GM19193 (cell line): ENCODE results near the gene TDRD9.

Experiments
- POLR2A ChIP-seq: IDR thresholded peaks from 4 replicates; pipeline ENCODE4 v1.6.1; 2011; ENCODE audit not compliant: insufficient read depth, insufficient read length; ENCODE audit errors: extremely low read depth

Gene TDRD9

DNA sequence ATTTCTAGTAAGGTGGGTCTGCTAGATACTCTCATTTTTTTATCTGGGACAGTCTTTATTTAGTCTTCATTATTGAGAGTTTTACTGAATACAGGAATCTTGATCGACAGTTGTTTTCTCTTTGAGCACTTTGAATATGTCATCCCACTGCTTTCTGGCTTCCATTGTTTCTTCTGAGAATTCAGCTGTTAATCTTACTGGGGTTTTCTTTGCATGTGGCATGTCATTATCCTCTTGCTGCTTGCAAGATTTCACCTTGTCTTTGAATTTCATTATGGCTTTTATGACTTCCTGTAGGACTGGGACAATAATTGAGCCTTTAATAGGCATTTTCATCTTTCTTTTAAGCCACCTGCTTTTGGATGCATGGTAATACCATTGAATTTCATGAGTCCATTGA, 60.8 kb downstream of the TDRD9 start:
- TF ChIP-seq POLR2A: no peak

DNA sequence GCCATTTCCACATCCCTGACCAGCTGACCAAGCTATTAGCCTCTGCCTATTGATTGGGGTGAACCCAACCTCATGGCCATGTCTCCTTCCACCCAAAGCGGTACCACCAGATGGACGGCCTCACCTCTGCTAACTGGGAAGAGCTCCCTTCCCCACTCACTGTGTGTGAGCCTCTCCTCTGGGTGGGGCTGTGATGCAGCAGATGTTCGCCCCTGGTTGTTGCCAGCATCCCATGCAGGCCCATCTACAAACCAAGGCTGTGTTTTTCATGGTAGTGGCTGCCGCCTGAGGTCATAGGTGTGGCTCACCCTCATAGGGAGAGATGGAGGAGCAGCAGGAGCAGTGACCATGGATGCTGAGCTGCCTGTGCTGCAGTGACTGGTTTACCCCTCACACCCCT, 61.7 kb downstream of the TDRD9 start:
- no peak for TF ChIP-seq POLR2A

DNA sequence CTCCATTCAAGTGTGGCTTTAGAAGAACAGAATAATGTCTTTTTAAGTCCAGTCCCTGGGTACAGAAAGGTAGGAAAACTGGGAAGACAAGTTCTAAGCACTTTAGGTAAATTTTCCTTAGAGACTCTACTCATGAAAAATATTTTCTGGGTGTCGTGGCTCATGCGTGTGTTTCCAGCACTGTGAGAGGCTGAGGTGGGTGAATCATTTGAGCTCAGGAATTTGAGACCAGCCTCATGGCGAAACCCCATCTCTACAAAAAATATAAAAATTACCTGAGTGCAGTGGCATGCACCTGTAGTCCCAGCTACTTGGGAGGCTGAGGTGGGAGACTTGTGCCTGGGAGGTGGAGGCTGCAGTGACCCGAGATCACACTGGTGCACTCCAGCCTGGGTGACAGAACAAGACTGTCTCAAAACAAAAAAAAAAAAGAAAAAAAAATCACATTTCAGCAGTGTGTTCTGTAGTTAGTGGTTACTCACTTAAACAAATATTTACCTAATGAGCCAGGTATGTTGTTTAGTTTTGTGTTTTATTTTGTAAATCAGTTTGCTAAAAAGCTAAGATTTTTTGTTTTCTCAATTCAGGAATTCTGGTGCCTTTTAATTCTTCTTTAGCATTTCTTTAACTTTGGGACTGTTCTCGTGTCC, 66.4 kb downstream of the TDRD9 start:
- TF ChIP-seq POLR2A: no peak

DNA sequence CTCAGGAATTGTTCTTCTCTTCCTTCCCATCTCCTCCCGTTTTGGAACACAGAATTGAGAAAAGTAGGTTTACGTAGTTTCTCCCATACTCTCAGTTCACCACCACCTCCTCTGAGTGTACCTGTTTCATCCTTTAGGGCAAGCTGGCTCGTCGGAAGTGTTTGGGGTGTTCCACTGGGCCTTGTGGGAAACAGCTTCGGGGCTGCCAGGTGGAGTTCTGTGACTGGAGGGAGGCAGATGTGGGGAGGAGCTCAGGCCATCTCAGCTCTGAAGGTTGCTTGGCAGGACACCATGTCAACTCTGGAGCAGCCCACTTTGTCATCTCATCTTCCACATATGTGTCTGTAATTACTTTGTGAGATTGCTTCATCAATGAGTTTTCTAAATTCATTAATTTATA, 67.6 kb downstream of the TDRD9 start:
- no peak for TF ChIP-seq POLR2A

DNA sequence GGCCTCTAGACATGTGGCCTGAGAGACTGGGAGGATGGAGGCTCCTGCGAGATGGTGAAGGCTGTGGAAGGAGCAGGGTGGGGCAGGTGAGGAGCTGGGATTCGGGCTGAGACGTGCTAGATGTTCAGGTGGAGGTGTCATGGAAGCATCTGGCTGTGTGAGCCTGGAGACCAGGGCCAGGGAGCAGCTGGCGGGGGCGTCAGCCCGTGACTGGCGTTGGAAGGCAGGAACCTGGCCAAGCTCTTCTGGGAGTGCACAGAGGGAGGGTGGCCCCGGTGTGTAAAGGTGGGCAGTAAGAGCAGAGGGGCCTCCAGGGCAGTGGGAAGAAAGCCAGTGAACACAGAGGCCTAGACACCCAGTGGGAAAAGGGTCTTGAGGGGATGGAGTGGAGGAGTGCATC, 69.1 kb downstream of the TDRD9 start:
- no peak for TF ChIP-seq POLR2A

DNA sequence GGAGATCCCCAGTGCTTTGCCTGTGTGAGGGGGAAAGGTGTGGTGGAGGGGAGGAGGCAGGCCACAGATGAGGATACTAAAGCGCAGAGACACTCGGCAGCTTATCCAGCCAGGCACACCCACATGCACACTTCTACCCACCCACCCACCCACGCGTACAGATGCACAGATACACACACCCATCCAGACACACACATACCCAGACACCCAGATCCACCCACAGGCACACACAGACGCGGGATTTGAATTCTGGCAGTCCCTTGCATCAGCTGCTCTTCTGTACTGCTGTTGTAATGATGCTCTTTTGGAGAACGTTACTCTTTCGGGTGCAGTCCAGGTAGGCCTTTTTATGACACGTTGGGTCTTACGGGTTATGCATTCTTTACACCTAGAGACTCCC, 69.8 kb downstream of the TDRD9 start:
- TF ChIP-seq POLR2A: no peak

DNA sequence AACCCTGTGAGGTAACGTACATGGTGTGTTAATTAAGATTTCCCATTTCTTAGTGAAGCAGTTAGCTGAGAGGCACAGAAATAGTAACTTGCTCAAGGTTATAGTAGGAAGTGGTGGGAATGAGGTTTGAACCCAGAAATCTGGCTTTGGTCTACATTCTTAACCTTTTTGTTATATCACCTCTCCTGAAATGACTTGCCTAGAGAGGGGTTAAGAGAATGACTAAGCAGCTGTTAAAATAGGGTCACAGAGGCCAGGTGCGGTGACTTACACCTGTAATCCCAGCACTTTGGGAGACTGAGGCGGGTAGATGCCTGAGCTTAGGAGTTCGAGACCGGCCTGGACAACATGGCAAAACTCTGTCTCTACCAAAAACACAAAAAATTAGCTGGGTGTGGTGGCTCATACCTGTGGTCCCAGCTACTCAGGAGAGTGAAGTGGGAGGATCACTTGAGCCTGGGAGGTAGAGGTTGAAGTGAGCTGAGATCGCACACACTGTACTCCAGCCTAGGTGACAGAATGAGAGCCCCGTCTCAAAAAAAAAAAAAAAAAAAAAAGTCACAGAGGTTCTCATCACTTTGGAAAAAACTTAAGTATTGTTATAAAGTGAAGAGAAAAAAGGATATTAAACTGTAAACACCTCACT, 71.7 kb downstream of the TDRD9 start:
- no peak for TF ChIP-seq POLR2A

DNA sequence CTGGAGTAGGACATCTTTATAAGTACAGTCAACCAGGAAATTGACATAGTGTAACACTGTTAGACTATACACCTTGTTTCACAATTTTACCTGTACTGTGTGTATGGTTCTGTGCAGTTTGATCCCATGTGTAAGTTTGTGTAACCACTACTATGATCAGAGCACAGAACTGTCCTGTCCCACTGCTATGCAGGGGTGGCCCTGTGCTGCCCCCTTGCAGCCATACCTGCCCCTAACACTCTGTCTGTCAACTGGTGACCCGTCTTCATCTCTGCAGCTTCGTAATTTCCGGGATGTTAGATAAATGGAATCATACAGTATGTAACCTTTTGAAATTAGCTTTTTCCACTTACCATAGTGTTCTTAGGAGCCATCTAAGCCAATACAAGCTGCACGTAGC, 72.7 kb downstream of the TDRD9 start:
- no peak for TF ChIP-seq POLR2A

DNA sequence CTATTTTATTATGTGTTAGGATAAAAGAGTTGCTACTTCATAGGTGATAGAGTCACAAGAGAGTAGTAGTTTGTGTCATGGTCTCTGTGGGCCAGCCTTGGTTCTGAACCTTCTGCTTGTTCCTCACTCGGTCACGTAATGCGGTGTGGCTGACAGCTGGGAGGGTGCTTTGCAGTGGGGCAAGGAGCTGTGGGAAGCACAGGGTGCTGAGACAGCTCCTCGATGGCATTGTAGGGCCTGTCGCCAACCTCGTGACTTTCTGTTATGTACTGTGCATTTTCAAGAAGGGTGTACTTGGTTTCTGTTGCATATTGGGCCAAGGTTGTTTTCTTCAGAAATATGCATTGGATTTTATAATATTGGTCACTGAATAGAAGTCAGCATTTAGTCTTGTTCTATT, 75.4 kb downstream of the TDRD9 start:
- no peak for TF ChIP-seq POLR2A

DNA sequence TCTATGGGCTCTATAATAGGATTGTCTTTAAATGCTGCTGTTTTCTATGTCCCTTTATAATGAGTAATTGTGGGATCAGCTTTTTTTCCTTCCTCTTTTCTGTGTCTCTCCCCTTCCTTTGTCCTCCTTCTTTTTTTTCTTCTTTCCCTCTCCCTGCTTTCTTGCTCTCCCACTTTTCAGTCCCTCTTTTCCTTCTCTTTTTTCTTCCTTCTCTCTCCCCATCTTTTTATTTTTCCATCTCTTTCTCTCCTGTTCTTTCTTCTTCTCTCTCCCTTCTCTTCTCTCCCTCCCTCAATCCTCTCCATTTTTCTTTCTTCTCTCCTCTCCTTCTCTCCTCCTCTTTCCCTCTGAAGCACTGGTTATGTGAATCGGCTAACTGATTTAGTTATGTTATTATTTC, 76.6 kb downstream of the TDRD9 start:
- TF ChIP-seq POLR2A: no peak

DNA sequence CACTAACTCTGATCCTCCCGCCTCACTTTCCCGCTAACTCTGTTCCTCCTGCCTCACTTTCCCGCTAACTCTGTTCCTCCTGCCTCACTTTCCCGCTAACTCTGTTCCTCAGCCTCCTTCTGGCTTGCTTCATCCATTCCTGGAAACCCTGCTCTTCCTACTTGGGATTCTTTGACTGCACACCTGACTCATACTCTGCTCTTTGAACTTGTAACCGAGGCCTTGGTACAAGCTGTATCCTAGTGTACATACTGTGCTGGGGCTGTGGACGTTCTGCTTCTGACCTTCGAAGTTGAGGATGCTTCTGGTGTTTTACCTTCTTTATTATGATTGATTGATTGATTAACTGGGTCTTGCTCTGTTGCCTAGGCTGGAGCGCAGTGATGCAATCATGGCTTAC, 77.2 kb downstream of the TDRD9 start:
- no peak for TF ChIP-seq POLR2A

DNA sequence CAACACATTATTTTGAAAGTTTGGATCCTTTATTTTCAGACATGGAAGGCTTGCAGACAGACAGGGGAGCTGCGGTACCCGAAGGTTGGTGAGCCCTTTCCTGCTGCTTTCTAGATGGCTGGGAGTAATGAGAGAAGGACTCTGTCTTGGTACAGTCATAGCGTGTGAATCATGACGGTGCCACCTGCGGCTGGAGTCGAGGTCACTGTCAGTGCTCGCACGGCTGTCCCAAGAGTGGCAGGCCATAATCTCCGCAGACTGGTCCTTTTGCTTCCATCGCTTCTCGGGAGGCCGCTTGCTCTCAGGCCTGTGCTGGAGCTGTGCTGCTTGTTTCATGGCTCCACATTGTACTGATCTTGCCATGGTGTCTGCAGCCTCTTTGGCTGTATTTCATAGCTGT, 78.9 kb downstream of the TDRD9 start:
- TF ChIP-seq POLR2A: no peak

DNA sequence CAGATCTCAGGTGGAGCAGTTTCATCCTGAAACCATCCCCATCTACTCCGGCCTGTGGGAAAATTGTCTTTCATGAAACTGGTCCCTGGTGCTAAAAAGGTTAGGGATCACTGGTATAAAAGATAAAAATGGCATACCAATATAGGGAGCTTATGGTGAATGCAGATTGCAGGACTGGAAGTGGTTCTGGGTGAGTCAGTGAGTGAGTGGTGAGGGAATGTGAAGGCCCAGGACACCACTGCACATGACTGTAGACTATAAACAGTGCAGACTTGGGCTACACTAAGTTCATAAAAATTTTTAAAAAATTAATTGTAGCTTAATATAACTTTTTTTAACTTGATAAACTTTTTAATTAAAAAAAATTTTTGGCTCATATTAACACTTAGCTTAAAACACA, 81.0 kb downstream of the TDRD9 start:
- no peak for TF ChIP-seq POLR2A

DNA sequence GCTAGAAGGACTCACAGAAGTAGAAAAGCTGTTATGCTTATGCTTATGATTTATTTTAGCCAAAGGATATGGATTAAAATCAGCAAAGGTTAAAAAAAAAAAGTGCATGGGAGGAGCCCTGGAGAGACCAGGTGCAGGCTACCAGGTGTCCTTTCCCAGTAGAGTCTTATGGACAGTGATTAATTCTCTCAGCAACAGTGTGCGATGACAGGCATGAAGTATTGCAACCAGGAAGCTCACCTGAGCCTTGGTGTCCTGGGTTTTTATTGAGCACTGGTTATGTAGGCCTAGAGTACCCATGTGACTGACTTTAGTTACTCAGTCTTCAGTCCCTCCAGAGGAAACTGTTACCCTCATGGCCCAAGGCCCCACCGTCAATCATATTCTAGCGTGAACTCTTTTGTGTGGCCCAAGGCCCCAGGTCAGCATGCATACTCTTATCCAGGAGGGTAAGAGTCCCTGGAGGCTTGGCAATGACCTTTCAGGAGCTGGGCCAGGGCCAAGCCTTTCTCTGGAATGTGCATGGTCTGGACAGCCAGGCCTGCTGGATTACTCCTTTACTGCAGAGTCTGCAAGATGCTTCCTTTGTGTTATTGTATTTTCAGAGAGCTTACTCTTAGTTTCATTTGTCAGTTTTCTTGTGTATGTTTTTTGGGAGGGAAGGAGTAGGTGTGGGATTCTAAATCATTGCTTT, 83.7 kb downstream of the TDRD9 start:
- no peak for TF ChIP-seq POLR2A

DNA sequence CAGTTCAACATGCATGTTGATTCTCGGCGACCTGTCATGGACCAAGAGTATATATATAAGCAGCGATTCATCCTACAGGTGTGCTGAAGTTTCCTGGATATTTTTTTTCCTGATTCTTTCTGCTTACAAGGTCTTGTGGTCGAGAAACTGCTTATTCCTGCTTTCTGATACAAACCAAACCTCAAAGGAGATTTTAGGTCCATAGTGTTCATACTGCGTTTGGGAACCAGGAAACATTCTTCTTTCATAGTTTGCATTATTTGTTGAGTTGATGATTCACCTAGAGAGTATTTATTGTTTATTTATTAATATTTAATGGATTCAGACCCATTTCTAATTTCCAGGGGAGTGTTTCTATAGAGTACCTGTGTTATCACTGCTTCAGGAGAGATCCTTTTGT, 86.5 kb downstream of the TDRD9 start:
- no peak for TF ChIP-seq POLR2A

DNA sequence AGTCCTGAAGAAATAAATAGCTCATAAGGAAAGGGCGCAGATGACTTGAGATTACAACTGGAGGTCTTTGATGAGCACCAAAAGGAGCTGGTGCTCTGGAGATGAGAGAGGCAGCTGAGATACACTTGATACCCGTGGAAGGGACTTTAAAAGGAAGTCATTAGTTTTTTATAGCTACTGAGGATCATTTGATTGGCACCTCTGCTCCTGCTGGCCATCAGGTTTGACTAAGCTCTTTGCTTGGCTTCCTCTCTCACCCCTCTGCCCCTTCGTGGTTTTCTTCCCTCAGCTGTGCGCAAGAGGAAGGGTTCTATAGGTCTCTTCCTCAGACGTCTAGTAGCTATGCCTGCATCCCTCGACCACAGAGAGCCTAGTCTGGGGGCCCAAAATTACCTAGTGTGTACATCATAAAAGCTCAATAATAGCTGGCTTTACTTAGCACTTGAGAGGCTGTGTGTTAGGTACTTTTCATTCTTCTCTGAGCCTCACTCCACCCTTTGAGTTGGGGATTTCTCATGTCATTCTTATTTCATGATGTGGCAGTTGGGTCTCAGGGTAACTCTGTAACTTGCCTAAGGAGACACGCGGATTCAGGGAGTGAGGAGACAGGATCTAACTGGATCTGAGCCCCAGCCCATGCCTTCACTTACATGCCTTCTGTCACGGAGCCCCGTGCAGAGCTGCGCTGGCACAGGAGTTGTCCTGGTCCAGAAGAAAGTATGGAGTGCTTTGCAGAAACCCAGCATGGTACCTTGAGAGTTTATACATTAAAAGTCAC, 88.8 kb downstream of the TDRD9 start:
- TF ChIP-seq POLR2A: no peak

DNA sequence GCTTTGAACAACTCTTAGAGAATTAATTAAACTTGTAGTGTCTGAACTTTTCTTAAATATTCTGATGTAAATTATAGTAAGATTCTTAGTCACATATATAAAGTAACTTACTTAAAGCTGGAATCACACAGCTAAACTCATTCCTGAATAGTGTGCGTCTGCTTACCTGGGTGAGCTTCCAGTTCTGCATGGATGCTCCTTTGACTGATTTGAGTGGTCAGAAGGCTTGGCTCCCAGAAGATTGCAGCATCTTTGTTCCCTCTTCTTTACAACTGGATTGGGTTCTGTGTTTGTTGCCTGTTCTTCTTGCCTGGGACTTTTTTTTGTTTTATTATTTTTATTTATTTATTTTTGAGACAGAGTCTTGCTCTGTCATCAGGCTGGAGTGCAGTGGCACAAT, 90.8 kb downstream of the TDRD9 start:
- no peak for TF ChIP-seq POLR2A

DNA sequence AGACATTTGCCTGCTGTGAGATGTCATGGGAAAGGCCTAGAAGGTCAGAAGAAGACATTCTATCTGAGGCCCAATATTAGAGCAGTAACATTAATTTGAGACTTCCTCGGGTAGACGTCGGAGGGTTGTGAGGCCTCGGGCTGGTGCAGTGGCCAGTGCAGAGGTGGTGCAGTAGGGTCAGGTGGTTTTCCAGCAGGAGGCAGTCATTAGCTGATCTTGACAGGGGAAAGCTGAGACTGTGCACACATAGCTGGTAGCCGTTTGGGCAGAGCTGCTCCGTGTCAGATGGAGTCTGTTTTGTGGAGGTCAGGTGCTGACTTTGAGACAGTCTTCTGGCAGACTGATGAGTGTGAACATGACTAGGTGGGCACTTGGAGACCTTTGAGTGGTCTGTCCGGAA, 91.5 kb downstream of the TDRD9 start:
- TF ChIP-seq POLR2A: no peak
